BE2C (cell line): ENCODE results near the gene TRMT1.

ENCODE experiments used
- DNase-seq: peaks from one replicate; pipeline ENCODE4 v3.0.0-alpha.2; 2020
- H3K27me3 ChIP-seq: fragments of 250-450 bp; sonication (Bioruptor Pico); 2 replicates; pipeline ENCODE4 v1.5.1; 2020; ENCODE audit warnings: mild to moderate bottlenecking
- H3K36me3 ChIP-seq: fragments of 250-450 bp; sonication (Bioruptor Pico); 2 replicates; pipeline ENCODE4 v1.5.1; 2020; ENCODE audit warnings: mild to moderate bottlenecking
- H3K4me1 ChIP-seq: fragments of 250-450 bp; sonication (Bioruptor Pico); 2 replicates; pipeline ENCODE4 v1.5.1; 2020
- H3K4me3 ChIP-seq: 2 replicates; pipeline ENCODE4 v1.5.1; 2011; ENCODE audit warnings: low read depth, low read length
- H3K9me3 ChIP-seq: fragments of 250-450 bp; sonication (Bioruptor Pico); 2 replicates; pipeline ENCODE4 v1.5.1; 2020
- CTCF ChIP-seq: IDR thresholded peaks from 2 replicates; pipeline ENCODE4 v1.5.1; 2012; ENCODE audit warnings: mild to moderate bottlenecking, low read depth, low read length

Gene TRMT1

GRCh38 chr19:13134626-13135025, 18.1 kb upstream of the TRMT1 start:
- H3K9me3 ChIP-seq: no peaks in the 10 kb centered on the region; the same call in 1 of the 2 replicates
- H3K4me1 ChIP-seq: no peaks in the 10 kb centered on the region
- H3K4me3 ChIP-seq: no peak overlapping the region
- H3K27me3 ChIP-seq: no peaks in the 10 kb centered on the region
- no peak for TF ChIP-seq CTCF
- DNase-seq: no peak
- peaks cover 55% of the 10 kb centered on the region for H3K36me3 ChIP-seq

GRCh38 chr19:13133241-13133870, 16.8 kb upstream of the TRMT1 start:
- Histone ChIP-seq H3K9me3 (no peaks in the 10 kb centered on the region; the same call in 1 of the 2 replicates), H3K27me3 (no peaks in the 10 kb centered on the region), H3K4me3 (no peak overlapping the region), H3K36me3 (peaks cover 49% of the 10 kb centered on the region), H3K4me1 (no peaks in the 10 kb centered on the region)
- TF ChIP-seq CTCF: no peak
- DNase-seq: no peak

GRCh38 chr19:13132471-13133180, 16.1 kb upstream of the TRMT1 start:
- TF ChIP-seq CTCF: no peak
- H3K27me3 ChIP-seq: no peaks in the 10 kb centered on the region
- H3K9me3 ChIP-seq: no peaks in the 10 kb centered on the region
- peaks cover 41% of the 10 kb centered on the region for H3K36me3 ChIP-seq
- DNase-seq: no peak
- no peaks in the 10 kb centered on the region for H3K4me1 ChIP-seq
- no peak overlapping the region for H3K4me3 ChIP-seq

- H3K4me3 ChIP-seq: no peak overlapping the region
- no peaks in the 10 kb centered on the region for H3K4me1 ChIP-seq
- no peaks in the 10 kb centered on the region for H3K27me3 ChIP-seq
- H3K36me3 ChIP-seq: peaks cover 31% of the 10 kb centered on the region
- H3K9me3 ChIP-seq: no peaks in the 10 kb centered on the region
- TF ChIP-seq CTCF: no peak
- DNase-seq: no peak
These were observed 14.4 kb upstream of the TRMT1 start for GRCh38 chr19:13130886-13131490.

GRCh38 chr19:13129384-13129783, 12.8 kb upstream of the TRMT1 start:
- no peak for DNase-seq
- Histone ChIP-seq H3K36me3 (peaks cover 20% of the 10 kb centered on the region), H3K9me3 (no peaks in the 10 kb centered on the region), H3K27me3 (no peaks in the 10 kb centered on the region), H3K4me1 (no peaks in the 10 kb centered on the region), H3K4me3 (no peak overlapping the region)
- no peak for TF ChIP-seq CTCF

GRCh38 chr19:13128583-13128982, 12.0 kb upstream of the TRMT1 start:
- H3K9me3 ChIP-seq: no peaks in the 10 kb centered on the region
- no peaks in the 10 kb centered on the region for H3K27me3 ChIP-seq
- DNase-seq: no peak
- H3K4me1 ChIP-seq: no peaks in the 10 kb centered on the region
- H3K36me3 ChIP-seq: peaks cover 21% of the 10 kb centered on the region
- TF ChIP-seq CTCF: no peak
- H3K4me3 ChIP-seq: no peak overlapping the region
